NCI-H1105 treated with DMSO at 0.1 percent for 48 hours (cell line): ENCODE data around the gene ALDH1A1.

ENCODE experiments used
- DNase-seq: peaks from one replicate; lab custom pipeline; 2025; lab: John Stamatoyannopoulos, UW

ALDH1A1 gene

GRCh38 chr9:72855890-72856523 lies 96.8 kb downstream of the ALDH1A1 start:
- DNase-seq: no peak

GRCh38 chr9:72855321-72855720 lies 97.5 kb downstream of the ALDH1A1 start:
- DNase-seq: no peak
